IPS DF 4.7 (cell line): ENCODE measurements around the gene ZNF716.
"Not testable (repeated sequence)": the region's sequence is repeated elsewhere in the genome, so short reads cannot be mapped to it uniquely, and the experiment has no call there.

ENCODE experiments used
- DNase-seq: peaks from one replicate; pipeline ENCODE4 v3.0.0-alpha.2; 2013; ENCODE audit warnings: low spot score; ENCODE audit errors: extremely low read depth

ZNF716 gene

GRCh38 chr7:57449904-57450303, at the start of gene ZNF716:
TSS of gene ZNF716 (plus strand) at chr7:57450177. CDS start at chr7:57450289, 112 bp downstream.
- no peak for DNase-seq

GRCh38 chr7:57400531-57401155, 49.3 kb upstream of the ZNF716 start:
- no peak for DNase-seq

DNA sequence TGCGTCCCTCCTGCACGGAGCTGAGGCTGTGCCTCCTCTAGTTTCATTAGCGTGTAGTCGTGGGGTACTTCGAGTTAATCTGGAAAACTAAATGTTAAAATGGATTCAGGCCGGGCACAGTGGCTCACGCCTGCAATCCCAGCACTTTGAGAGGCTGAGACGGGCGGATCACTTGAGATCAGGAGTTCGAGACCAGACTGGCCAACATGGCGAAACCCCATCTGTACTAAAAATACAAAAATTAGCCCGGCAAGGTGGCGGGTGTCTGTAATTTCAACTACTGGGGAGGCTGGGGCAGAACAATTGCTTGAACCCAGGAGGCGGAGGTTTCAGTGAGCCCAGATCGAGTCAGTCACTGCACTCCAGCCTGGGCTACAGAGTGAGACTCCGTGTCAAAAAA, 46.9 kb upstream of the ZNF716 start:
- not testable (repeated sequence) for DNase-seq

DNA sequence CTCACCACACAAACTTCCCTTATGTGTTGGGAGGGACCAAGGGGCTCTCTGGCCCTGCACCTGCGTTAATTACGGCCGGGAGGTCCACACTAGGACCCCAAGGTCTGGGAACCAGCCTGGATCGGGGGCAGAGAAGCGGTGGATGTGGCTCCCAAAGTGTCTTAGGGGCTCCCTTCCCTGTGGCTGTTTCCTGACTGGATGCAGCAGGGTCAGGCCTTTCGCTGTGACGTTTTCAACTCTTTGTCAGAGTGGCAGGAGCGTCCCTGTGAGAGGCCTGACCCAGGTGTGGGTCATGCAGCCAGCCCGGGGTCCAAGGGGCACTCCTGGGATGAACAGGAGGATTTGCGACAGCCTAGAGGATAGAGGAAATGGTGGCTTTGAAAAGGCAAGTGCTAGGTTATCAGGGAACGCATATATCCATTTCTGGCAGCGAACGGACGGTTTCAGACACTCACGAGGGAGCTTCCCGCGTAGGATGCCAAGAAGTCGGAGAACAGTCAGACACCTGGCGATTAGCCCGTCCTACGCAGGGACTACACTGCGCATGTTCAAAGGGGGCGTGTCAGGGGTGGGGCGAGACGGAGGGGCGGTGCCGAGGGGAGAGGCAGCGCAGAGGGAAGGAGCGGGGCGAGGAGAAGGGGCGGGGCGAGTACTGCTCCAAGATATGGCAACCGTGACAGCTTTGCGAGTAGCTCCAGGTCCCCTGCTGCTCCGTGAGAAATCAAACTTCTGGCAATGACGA, 46.2 kb upstream of the ZNF716 start:
- DNase-seq: no peak

DNA sequence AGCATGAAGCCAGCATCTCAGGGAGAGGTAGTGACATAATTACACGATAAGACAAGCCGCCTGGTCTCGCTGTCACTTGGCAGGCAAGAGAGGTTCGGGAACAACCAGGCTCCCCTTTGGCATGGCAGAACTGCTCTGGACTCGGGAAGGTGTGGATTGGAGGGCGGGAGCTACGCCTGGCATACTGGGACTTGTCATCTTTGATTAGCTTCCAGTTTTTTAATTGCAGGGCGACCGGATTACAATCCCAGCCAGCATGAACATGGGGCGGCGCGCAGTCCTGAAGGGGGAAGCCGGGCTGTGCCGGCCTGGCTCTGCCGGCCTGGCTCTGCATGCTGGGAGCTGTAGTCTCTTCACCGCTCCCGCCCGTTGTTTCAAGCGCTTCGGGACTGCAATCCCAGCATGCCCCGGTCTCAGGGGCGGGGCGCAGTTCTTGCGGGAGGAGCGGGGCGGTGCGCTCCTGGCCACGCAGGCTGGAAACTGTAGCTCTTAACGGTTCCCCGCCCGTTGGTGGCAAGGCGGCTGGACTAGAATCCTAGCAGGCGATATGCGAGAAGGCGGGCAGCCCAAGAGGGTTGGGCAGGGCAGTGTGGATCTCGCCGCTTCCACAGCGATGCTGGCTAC, 45.5 kb upstream of the ZNF716 start:
- no peak for DNase-seq

- DNase-seq: no peak
These were observed 45.0 kb upstream of the ZNF716 start for GRCh38 chr7:57404967-57405421.

- no peak for DNase-seq
These were observed 42.9 kb upstream of the ZNF716 start for GRCh38 chr7:57407125-57407524.

DNA sequence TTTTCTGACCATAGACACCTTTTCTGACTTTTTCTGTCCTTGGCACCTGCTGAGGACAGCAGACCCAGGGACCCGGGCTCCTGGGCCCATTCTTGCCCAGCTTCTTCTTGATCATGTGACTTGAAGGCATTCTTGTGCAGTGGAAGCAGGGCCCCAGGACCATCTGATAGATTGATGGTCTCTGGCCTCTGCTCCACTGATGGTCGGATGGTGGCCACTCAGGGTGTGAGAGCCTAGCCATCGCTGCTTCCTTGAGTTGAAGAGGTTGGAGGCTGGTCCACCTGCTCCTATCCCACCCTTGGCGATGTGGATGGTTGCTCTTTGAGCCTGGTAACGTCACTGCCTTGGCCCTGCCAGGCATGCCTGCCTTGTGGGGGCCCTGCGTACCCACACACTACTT, 37.8 kb upstream of the ZNF716 start:
- DNase-seq: no peak

- no peak for DNase-seq
These were observed 37.4 kb upstream of the ZNF716 start for GRCh38 chr7:57412618-57413017.

DNA sequence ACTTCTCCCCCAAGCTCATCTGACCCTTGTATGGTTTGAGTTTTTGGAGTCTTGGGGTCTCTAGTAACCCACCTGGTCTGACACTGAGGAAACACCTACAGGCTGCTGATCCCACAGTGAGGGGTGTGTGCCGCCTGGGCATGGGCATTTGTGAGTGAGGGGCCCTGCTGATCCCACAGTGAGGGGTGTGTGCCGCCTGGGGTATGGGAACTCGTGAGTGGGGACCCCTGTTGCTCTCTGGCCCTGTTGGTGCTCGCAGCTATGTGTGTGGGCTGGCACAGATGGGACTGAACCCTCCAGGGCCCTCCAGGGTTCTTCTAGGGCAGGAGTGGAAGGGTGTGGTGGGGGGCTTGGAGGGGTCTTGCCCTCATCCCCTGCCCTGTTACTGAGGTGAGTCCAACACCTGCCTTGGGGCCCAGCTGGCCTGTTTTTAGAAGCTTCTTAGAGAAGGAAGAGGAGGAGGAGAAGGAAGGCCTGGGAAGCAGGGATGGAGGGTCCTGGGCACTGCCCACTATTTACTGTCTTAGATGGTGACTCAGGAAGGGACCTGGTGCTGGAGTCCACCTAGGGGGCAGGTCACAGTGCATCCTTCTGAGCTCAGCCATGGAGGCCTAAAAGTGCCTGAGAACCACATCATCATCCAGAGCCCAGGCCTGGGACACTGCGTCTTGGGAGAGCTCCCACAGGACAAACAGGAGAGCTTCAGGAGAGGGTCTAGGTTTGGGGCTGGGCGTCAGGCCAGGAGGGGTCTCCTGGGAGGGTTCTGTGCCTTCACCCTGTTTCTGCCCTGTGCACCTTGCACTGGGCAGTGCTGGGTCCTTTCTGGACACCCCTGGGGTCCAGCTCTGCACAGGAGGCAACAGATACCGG, 36.2 kb upstream of the ZNF716 start:
- DNase-seq: no peak

- no peak for DNase-seq
These were observed 35.6 kb upstream of the ZNF716 start for GRCh38 chr7:57414415-57414814.

DNA sequence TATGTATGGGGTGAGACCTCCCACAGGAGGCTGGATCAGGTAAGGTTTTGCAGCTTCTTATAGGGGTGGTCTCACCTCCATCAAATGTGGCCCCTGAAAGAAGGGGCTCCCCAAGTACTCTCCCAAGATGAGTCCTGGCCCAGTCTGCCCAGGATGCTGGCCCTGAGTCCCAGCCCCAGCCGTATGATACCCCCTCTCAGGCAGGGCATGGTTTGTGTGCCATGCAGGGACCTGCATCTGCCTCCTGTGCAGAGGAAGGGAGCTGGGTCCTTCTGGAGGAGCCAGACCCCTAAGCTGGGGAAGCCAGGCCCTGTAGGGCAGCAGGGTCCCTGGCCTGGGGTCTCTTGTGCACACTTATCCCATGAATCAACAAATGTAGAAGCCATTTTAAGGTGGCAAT, 35.1 kb upstream of the ZNF716 start:
- DNase-seq: no peak

DNA sequence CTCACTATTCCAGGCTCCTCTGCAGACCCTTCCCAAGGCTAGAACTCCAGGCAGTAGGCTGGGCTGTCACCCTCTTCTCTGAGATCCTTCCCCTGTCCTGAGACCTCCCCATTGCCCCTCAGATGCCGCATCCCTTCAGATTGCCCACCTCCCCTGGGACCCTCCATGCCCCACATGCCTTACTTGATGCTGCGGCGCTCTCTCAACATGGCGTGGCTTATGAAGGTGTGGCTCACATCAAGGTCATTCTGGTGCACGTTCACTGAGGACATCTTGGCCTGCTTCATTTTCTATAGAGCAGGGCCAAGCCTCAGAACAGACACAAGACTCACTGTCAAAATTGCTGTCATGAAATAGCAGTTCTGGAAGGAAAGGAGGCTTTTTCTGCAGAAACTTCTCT, 34.7 kb upstream of the ZNF716 start:
- DNase-seq: no peak

DNA sequence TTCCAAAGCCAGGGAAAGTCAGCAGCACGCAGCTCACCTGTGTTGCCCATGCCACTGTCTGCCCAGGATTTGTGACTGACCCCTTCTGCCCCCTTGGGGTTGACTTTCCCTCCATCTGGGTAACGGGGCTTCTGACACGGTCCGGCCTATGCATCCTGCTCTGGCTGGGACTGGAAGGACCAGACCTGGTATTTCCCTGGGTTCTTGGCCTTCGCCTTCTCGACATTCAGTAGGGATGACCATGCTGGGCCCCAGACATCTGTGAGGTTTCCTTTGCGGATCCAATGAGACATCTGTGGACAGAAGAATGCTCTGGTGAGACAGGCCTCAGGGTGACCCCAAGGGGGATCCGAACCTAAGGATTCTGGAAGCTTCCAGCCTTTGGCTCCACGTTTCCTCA, 34.2 kb upstream of the ZNF716 start:
- no peak for DNase-seq

- DNase-seq: no peak
These were observed 33.2 kb upstream of the ZNF716 start for GRCh38 chr7:57416601-57417358.

- no peak for DNase-seq
These were observed 32.2 kb upstream of the ZNF716 start for GRCh38 chr7:57417736-57418135.

- no peak for DNase-seq
These were observed 26.2 kb upstream of the ZNF716 start for GRCh38 chr7:57423768-57424167.

DNA sequence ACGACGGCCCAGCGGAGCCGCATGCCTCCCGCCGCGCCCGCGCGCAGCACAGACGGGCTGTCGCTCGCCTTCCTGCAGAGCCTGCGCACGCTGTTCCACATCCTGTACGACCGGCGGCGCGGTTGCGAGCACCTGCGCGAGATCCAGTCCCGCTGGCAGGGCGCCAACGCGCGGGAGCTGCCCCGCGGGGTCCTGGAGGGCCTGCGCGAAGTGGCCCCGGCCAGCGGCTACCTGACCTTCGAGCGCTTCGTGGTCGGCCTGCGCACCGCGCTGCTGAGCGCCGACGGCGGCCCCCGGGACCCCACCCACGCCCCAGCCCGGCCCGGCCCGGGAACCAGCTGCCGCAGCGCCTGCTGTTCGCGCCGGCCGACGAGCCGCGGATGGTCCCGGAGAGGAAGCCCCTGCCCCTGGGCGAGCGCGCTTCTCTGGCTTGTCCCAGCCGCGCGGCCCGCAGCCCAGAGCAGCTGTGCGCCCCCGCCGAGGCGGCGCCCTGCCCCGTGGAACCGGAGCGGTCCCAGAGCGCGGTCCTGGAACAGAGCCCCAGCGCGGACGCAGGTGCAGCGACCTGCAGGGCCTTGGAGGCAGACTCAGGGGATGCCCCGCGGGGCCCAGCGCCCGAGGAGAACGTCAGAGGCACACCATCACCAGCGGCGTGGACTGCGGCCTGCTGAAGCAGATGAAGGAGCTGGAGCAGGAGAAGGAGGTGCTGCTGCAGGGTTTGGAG, 25.3 kb upstream of the ZNF716 start:
- DNase-seq: no peak

DNA sequence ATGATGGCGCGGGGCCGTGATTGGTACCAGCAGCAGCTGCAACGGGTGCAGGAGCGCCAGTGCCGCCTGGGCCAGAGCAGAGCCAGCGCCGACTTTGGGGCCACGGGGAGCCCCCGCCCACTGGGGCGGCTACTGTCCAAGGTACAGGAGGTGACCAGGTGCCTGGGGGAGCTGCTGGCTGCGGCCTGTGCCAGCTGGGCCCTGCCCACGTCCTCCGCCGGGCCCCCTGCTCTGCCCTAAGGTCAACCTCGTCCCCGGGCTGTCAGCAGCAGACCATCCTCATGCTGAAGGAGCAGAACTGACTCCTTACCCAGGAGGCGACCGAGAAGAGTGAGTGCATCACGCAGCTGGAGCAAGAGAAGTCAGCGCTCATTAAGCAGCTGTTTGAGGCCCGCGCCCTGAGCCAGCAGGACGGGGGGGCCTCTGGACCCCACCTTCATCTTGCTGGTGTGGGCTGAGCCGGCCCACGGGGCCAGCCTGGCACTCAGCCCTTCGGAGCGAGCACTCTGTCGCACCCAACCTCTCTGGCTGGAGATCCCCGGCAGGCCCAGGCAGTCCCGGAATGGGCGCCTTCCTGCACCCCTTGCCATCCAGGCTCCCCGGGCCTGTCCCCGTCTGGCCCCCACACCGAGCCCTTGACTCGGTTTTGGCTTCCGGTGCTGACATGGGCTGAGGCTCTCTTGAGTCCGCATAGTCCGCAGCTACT, 24.6 kb upstream of the ZNF716 start:
- no peak for DNase-seq
